ENCODE results near the gene CDK1.

CDK1 gene

GRCh38 chr10:60807499-60807898, 29.2 kb downstream of the CDK1 start:
- Histone ChIP-seq H3K4me2 (ENCODE audit: low read length) (no peak overlapping the region), H3K9me2 (ENCODE audit: low read depth, low read length) (no peaks in the 10 kb centered on the region), H3K4me1 (ENCODE audit: insufficient read depth, low read length, severe bottlenecking) (no peaks in the 10 kb centered on the region), H4K20me1 (ENCODE audit: insufficient read depth, low read length) (no peaks in the 10 kb centered on the region), H3K27me3 (ENCODE audit: insufficient read depth, low read length) (no peaks in the 10 kb centered on the region), H2AFZ (ENCODE audit: low read length) (no peak overlapping the region), H3K27ac (ENCODE audit: low read depth, low read length, poor library complexity, severe bottlenecking) (no peak overlapping the region), H3K9ac (ENCODE audit: low read length) (no peak overlapping the region), H3K79me2 (ENCODE audit: insufficient read depth, low read length) (no peaks in the 10 kb centered on the region), H3F3A (ENCODE audit: insufficient read depth, low read length) (no peaks in the 10 kb centered on the region), H3K4me3 (ENCODE audit: low read depth, low read length, poor library complexity, severe bottlenecking) (no peak overlapping the region), H3K36me3 (ENCODE audit: insufficient read depth, low read length) (no peaks in the 10 kb centered on the region), H3K9me3 (ENCODE audit: low read length) (no peaks in the 10 kb centered on the region)
- TF ChIP-seq CTCF (IDR thresholded peaks at IDR 0.05; ENCODE audit: low read length): no peak
- no peak for TF ChIP-seq EZH2 (IDR thresholded peaks at IDR 0.05; ENCODE audit: borderline replicate concordance, low read length)

GRCh38 chr10:60808036-60808435, 29.8 kb downstream of the CDK1 start:
- H3F3A ChIP-seq (ENCODE audit: insufficient read depth, low read length): no peaks in the 10 kb centered on the region
- H3K27ac ChIP-seq (ENCODE audit: low read depth, low read length, poor library complexity, severe bottlenecking): no peak overlapping the region
- H3K9ac ChIP-seq (ENCODE audit: low read length): no peak overlapping the region
- H3K4me2 ChIP-seq (ENCODE audit: low read length): no peak overlapping the region
- no peaks in the 10 kb centered on the region for H3K27me3 ChIP-seq (ENCODE audit: insufficient read depth, low read length)
- no peaks in the 10 kb centered on the region for H3K4me1 ChIP-seq (ENCODE audit: insufficient read depth, low read length, severe bottlenecking)
- no peaks in the 10 kb centered on the region for H3K36me3 ChIP-seq (ENCODE audit: insufficient read depth, low read length)
- no peaks in the 10 kb centered on the region for H3K9me2 ChIP-seq (ENCODE audit: low read depth, low read length)
- H4K20me1 ChIP-seq (ENCODE audit: insufficient read depth, low read length): no peaks in the 10 kb centered on the region
- H3K4me3 ChIP-seq (ENCODE audit: low read depth, low read length, poor library complexity, severe bottlenecking): no peak overlapping the region
- H3K9me3 ChIP-seq (ENCODE audit: low read length): no peaks in the 10 kb centered on the region
- H2AFZ ChIP-seq (ENCODE audit: low read length): no peak overlapping the region
- no peaks in the 10 kb centered on the region for H3K79me2 ChIP-seq (ENCODE audit: insufficient read depth, low read length)
- TF ChIP-seq EZH2 (IDR thresholded peaks at IDR 0.05; ENCODE audit: borderline replicate concordance, low read length): no peak
- TF ChIP-seq CTCF (IDR thresholded peaks at IDR 0.05; ENCODE audit: low read length): no peak

- H2AFZ ChIP-seq (ENCODE audit: low read length): no peak overlapping the region
- no peaks in the 10 kb centered on the region for H3K9me3 ChIP-seq (ENCODE audit: low read length)
- H3K36me3 ChIP-seq (ENCODE audit: insufficient read depth, low read length): no peaks in the 10 kb centered on the region
- H4K20me1 ChIP-seq (ENCODE audit: insufficient read depth, low read length): no peaks in the 10 kb centered on the region
- H3K4me2 ChIP-seq (ENCODE audit: low read length): no peak overlapping the region
- H3K9me2 ChIP-seq (ENCODE audit: low read depth, low read length): no peaks in the 10 kb centered on the region
- no peak overlapping the region for H3K27ac ChIP-seq (ENCODE audit: low read depth, low read length, poor library complexity, severe bottlenecking)
- H3K4me3 ChIP-seq (ENCODE audit: low read depth, low read length, poor library complexity, severe bottlenecking): no peak overlapping the region
- H3K79me2 ChIP-seq (ENCODE audit: insufficient read depth, low read length): no peaks in the 10 kb centered on the region
- H3F3A ChIP-seq (ENCODE audit: insufficient read depth, low read length): no peaks in the 10 kb centered on the region
- H3K4me1 ChIP-seq (ENCODE audit: insufficient read depth, low read length, severe bottlenecking): no peaks in the 10 kb centered on the region
- H3K27me3 ChIP-seq (ENCODE audit: insufficient read depth, low read length): no peaks in the 10 kb centered on the region
- no peak for TF ChIP-seq CTCF (IDR thresholded peaks at IDR 0.05; ENCODE audit: low read length)
- TF ChIP-seq EZH2 (IDR thresholded peaks at IDR 0.05; ENCODE audit: borderline replicate concordance, low read length): no peak
- H3K9ac ChIP-seq (ENCODE audit: low read length): no peak overlapping the region
These were observed 30.9 kb downstream of the CDK1 start for GRCh38 chr10:60809157-60809556.
